ENCODE measurements around the gene SF3B2.

The SF3B2 gene

GRCh38 chr11:66050581-66051231, 1.5 kb upstream of the SF3B2 start:
- no peak for DNase-seq

GRCh38 chr11:66051371-66051765, 796 bp upstream of the SF3B2 start:
- DNase-seq, result no peak

- no peak for DNase-seq
These were observed 459 bp downstream of the SF3B2 start for GRCh38 chr11:66052664-66052982.

GRCh38 chr11:66055021-66055420, 2.9 kb downstream of the SF3B2 start:
- no peak for DNase-seq

GRCh38 chr11:66056501-66056900, 4.3 kb downstream of the SF3B2 start:
- no peak for DNase-seq

- no peak for DNase-seq
These were observed 8.0 kb downstream of the SF3B2 start for GRCh38 chr11:66059966-66060680.

- DNase-seq, result no peak
These were observed 9.1 kb downstream of the SF3B2 start for GRCh38 chr11:66061268-66061667.

- DNase-seq, result no peak
These were observed 10.2 kb downstream of the SF3B2 start for GRCh38 chr11:66062408-66062807.

GRCh38 chr11:66063900-66064299, 11.7 kb downstream of the SF3B2 start:
- DNase-seq, result no peak

- no peak for DNase-seq
These were observed 12.4 kb downstream of the SF3B2 start for GRCh38 chr11:66064571-66064970.

- DNase-seq, result no peak
These were observed 14.6 kb downstream of the SF3B2 start for GRCh38 chr11:66066751-66067150.

GRCh38 chr11:66067640-66068039, 15.5 kb downstream of the SF3B2 start:
- no peak for DNase-seq

GRCh38 chr11:66068154-66068821, 16.1 kb downstream of the SF3B2 start:
- peak; percentile 54 for DNase-seq

- no peak for DNase-seq
These were observed 17.0 kb downstream of the SF3B2 start for GRCh38 chr11:66068923-66069714.

GRCh38 chr11:66069715-66070603, 17.8 kb downstream of the SF3B2 start, which contains the start of gene PACS1:
Gene PACS1 (plus strand): TSS chr11:66070272. CDS start chr11:66070487, 215 bp downstream.
- peak; percentile 38 for DNase-seq

- DNase-seq, result no peak
These were observed 18.6 kb downstream of the SF3B2 start for GRCh38 chr11:66070604-66071380.

- DNase-seq, result no peak
These were observed 19.2 kb downstream of the SF3B2 start for GRCh38 chr11:66071381-66071801.

GRCh38 chr11:66072081-66072480, 19.9 kb downstream of the SF3B2 start:
- DNase-seq, result no peak

- DNase-seq, result no peak
These were observed 20.4 kb downstream of the SF3B2 start for GRCh38 chr11:66072518-66072917.

GRCh38 chr11:66073669-66074068, 21.5 kb downstream of the SF3B2 start:
- DNase-seq, result no peak

- no peak for DNase-seq
These were observed 23.1 kb downstream of the SF3B2 start for GRCh38 chr11:66075273-66075672.
